MM.1S (cell line): ENCODE measurements around the gene FASTK.

Experiments used
- DNase-seq: peaks from one replicate; pipeline ENCODE4 v3.0.0-alpha.2; 2015
- H2AFZ ChIP-seq: fragments of 300-600 bp; sonication (generic); 2 replicates; pipeline ENCODE4 v1.6.0; 2016; ENCODE audit warnings: antibody characterized with exemption, low read length
- H3F3A ChIP-seq: fragments of 300-600 bp; sonication (generic); 2 replicates; pipeline ENCODE4 v1.6.1; 2016; ENCODE audit warnings: mild to moderate bottlenecking, antibody characterized with exemption, low read length, moderate library complexity, mixed read lengths; ENCODE audit not compliant: insufficient read depth
- H3K27ac ChIP-seq: fragments of 300-600 bp; sonication (generic); 2 replicates; pipeline ENCODE4 v1.5.1; 2016; ENCODE audit warnings: mild to moderate bottlenecking, low read length
- H3K27me3 ChIP-seq: fragments of 300-600 bp; sonication (generic); replicated peaks from 2 replicates; pipeline ENCODE4 v1.6.0; 2016; ENCODE audit warnings: low read length; ENCODE audit not compliant: insufficient read depth
- H3K36me3 ChIP-seq: fragments of 300-600 bp; sonication (generic); replicated peaks from 2 replicates; pipeline ENCODE4 v1.6.1; 2016; ENCODE audit warnings: mild to moderate bottlenecking, low read length, mixed read lengths; ENCODE audit not compliant: insufficient read depth
- H3K4me1 ChIP-seq: fragments of 300-600 bp; sonication (generic); 2 replicates; pipeline ENCODE4 v1.6.1; 2016; ENCODE audit warnings: low read length, mixed read lengths
- H3K4me2 ChIP-seq: fragments of 300-600 bp; sonication (generic); 2 replicates; pipeline ENCODE4 v1.6.0; 2016; ENCODE audit warnings: low read depth, low read length
- H3K4me3 ChIP-seq: fragments of 300-600 bp; sonication (generic); 2 replicates; pipeline ENCODE4 v1.5.1; 2016; ENCODE audit warnings: low read length, mixed read lengths
- H3K79me2 ChIP-seq: fragments of 300-600 bp; sonication (generic); 2 replicates; pipeline ENCODE4 v1.6.1; 2016; ENCODE audit warnings: mixed run types, low read length, mixed read lengths
- H3K9ac ChIP-seq: fragments of 300-600 bp; sonication (generic); 2 replicates; pipeline ENCODE4 v1.6.1; 2016; ENCODE audit warnings: low read length, mixed read lengths
- H3K9me2 ChIP-seq: fragments of 300-600 bp; sonication (generic); replicated peaks from 2 replicates; pipeline ENCODE4 v1.6.1; 2016; ENCODE audit warnings: mild to moderate bottlenecking, low read length, mixed read lengths; ENCODE audit not compliant: insufficient read depth
- H3K9me3 ChIP-seq: fragments of 300-600 bp; sonication (generic); replicated peaks from 2 replicates; pipeline ENCODE4 v1.6.1; 2016; ENCODE audit warnings: mild to moderate bottlenecking, low read length, mixed read lengths; ENCODE audit not compliant: insufficient read depth
- H4K20me1 ChIP-seq: fragments of 300-600 bp; sonication (generic); 2 replicates; pipeline ENCODE4 v1.6.1; 2016; ENCODE audit warnings: mild to moderate bottlenecking, low read length, moderate library complexity, mixed read lengths; ENCODE audit not compliant: insufficient read depth
- EZH2 ChIP-seq: fragments of 300-600 bp; sonication (generic); optimal IDR thresholded peaks from 2 replicates; pipeline ENCODE3; 2017; ENCODE audit warnings: low read depth, mild to moderate bottlenecking, antibody characterized with exemption, low read length, mixed read lengths
- EZH2phosphoT487 ChIP-seq: fragments of 300-600 bp; sonication (generic); IDR thresholded peaks from 2 replicates; pipeline ENCODE4 v1.6.1; 2018; ENCODE audit warnings: antibody characterized with exemption, low read length
- TF ChIP-seq, protein P1 (sequence below): fragments of 300-600 bp; sonication (generic); IDR thresholded peaks from 2 replicates; pipeline ENCODE4 v1.5.1; 2016; ENCODE audit warnings: antibody characterized with exemption, low read length, mixed read lengths

FASTK gene

GRCh38 chr7:151088856-151089699 lies 8.5 kb upstream of the FASTK start:
- Histone ChIP-seq H3K9me2 (no peaks in the 10 kb centered on the region), H4K20me1 (peaks cover 11% of the 10 kb centered on the region; the same call in 1 of the 2 replicates), H3K9ac (no peak overlapping the region), H3K4me1 (peaks cover 8% of the 10 kb centered on the region; the same call in 1 of the 2 replicates), H3K27ac (no peak overlapping the region), H3K9me3 (no peaks in the 10 kb centered on the region), H3K4me2 (no peak overlapping the region), H2AFZ (no peak overlapping the region), H3K36me3 (no peaks in the 10 kb centered on the region), H3K4me3 (no peak overlapping the region), H3K27me3 (no peaks in the 10 kb centered on the region), H3K79me2 (peaks cover 72% of the 10 kb centered on the region), H3F3A (peaks cover 21% of the 10 kb centered on the region)
- TF ChIP-seq, protein P1, sequence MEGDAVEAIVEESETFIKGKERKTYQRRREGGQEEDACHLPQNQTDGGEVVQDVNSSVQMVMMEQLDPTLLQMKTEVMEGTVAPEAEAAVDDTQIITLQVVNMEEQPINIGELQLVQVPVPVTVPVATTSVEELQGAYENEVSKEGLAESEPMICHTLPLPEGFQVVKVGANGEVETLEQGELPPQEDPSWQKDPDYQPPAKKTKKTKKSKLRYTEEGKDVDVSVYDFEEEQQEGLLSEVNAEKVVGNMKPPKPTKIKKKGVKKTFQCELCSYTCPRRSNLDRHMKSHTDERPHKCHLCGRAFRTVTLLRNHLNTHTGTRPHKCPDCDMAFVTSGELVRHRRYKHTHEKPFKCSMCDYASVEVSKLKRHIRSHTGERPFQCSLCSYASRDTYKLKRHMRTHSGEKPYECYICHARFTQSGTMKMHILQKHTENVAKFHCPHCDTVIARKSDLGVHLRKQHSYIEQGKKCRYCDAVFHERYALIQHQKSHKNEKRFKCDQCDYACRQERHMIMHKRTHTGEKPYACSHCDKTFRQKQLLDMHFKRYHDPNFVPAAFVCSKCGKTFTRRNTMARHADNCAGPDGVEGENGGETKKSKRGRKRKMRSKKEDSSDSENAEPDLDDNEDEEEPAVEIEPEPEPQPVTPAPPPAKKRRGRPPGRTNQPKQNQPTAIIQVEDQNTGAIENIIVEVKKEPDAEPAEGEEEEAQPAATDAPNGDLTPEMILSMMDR: no peak
- TF ChIP-seq EZH2phosphoT487: no peak
- no peak for TF ChIP-seq EZH2
- DNase-seq: no peak

GRCh38 chr7:151088019-151088855 lies 7.6 kb upstream of the FASTK start:
- no peak for TF ChIP-seq EZH2phosphoT487
- TF ChIP-seq EZH2: no peak
- TF ChIP-seq, protein P1: no peak
- H3K79me2 ChIP-seq: peaks cover 64% of the 10 kb centered on the region
- H3K4me2 ChIP-seq: peak overlapping the region; percentile 89

GRCh38 chr7:151087245-151088018 lies 6.8 kb upstream of the FASTK start:
- no peaks in the 10 kb centered on the region for H3K9me3 ChIP-seq
- H3K9ac ChIP-seq: peak overlapping the region; percentile 77
- H3K27me3 ChIP-seq: no peaks in the 10 kb centered on the region
- peak overlapping the region; percentile 77 for H3K4me3 ChIP-seq
- peak overlapping the region; percentile 71 for H2AFZ ChIP-seq
- H3K79me2 ChIP-seq: peaks cover 64% of the 10 kb centered on the region
- H3K36me3 ChIP-seq: no peaks in the 10 kb centered on the region
- H3K9me2 ChIP-seq: no peaks in the 10 kb centered on the region
- H3K27ac ChIP-seq: peak overlapping the region; percentile 52; the same call in 1 of the 2 replicates
- H3F3A ChIP-seq: peaks cover 21% of the 10 kb centered on the region
- peaks cover 14% of the 10 kb centered on the region for H3K4me1 ChIP-seq
- peak overlapping the region; percentile 89 for H3K4me2 ChIP-seq
- peak; percentile 79 for DNase-seq
- TF ChIP-seq, protein P1: peak; percentile 40
- no peak for TF ChIP-seq EZH2phosphoT487
- TF ChIP-seq EZH2: no peak
- H4K20me1 ChIP-seq: peaks cover 8% of the 10 kb centered on the region; the same call in 1 of the 2 replicates

More at GRCh38 chr7:151088019-151088855, 7.6 kb upstream of the FASTK start:
- Histone ChIP-seq H3K4me3 (peak overlapping the region; percentile 77), H3K27me3 (no peaks in the 10 kb centered on the region), H3F3A (peaks cover 21% of the 10 kb centered on the region), H3K9me2 (no peaks in the 10 kb centered on the region), H3K9me3 (no peaks in the 10 kb centered on the region), H3K9ac (peak overlapping the region; percentile 77), H4K20me1 (peaks cover 8% of the 10 kb centered on the region; the same call in 1 of the 2 replicates), H3K4me1 (peaks cover 14% of the 10 kb centered on the region), H3K36me3 (no peaks in the 10 kb centered on the region), H3K27ac (peak overlapping the region; percentile 52; the same call in 1 of the 2 replicates), H2AFZ (peak overlapping the region; percentile 59)
- no peak for DNase-seq
